HG03135 (cell line): Measurements from ENCODE around the gene TTC7B.

ENCODE experiments used
- ATAC-seq: cut with Tn5 transposase; IDR thresholded peaks from one replicate; pipeline ENCODE4 v1.9.1; 2021; ENCODE audit warnings: mild to moderate bottlenecking, moderate library complexity; ENCODE audit not compliant: unreplicated experiment

Gene TTC7B

GRCh38 chr14:90607141-90607540 is 209.1 kb downstream of the TTC7B start:
- ATAC-seq = no peak

- ATAC-seq = no peak
Observed at GRCh38 chr14:90606434-90606833, 209.8 kb downstream of the TTC7B start.

GRCh38 chr14:90605430-90605829 is 210.8 kb downstream of the TTC7B start:
- ATAC-seq = no peak

GRCh38 chr14:90604356-90604755 is 211.9 kb downstream of the TTC7B start:
- no peak for ATAC-seq

- no peak for ATAC-seq
Observed at GRCh38 chr14:90603841-90604240, 212.4 kb downstream of the TTC7B start.

GRCh38 chr14:90603336-90603735 is 212.9 kb downstream of the TTC7B start:
- no peak for ATAC-seq

- no peak for ATAC-seq
Observed at GRCh38 chr14:90602088-90602687, 214.0 kb downstream of the TTC7B start.

GRCh38 chr14:90601563-90601962 is 214.7 kb downstream of the TTC7B start:
- no peak for ATAC-seq

- ATAC-seq = no peak
Observed at GRCh38 chr14:90600619-90601018, 215.6 kb downstream of the TTC7B start.

- ATAC-seq = no peak
Observed at GRCh38 chr14:90599748-90600507, 216.3 kb downstream of the TTC7B start.

GRCh38 chr14:90599339-90599738 is 216.9 kb downstream of the TTC7B start:
- ATAC-seq = no peak

- no peak for ATAC-seq
Observed at GRCh38 chr14:90597961-90598360, 218.3 kb downstream of the TTC7B start.

GRCh38 chr14:90596733-90597132 is 219.5 kb downstream of the TTC7B start:
- ATAC-seq = no peak

GRCh38 chr14:90593254-90594040 is 222.8 kb downstream of the TTC7B start:
- no peak for ATAC-seq

- no peak for ATAC-seq
Observed at GRCh38 chr14:90592655-90593054, 223.6 kb downstream of the TTC7B start.

GRCh38 chr14:90587918-90588317 is 228.3 kb downstream of the TTC7B start:
- no peak for ATAC-seq

- no peak for ATAC-seq
Observed at GRCh38 chr14:90587252-90587910, 228.8 kb downstream of the TTC7B start.

GRCh38 chr14:90585106-90585505 is 231.1 kb downstream of the TTC7B start:
- ATAC-seq = no peak

- ATAC-seq = no peak
Observed at GRCh38 chr14:90583916-90584605, 232.2 kb downstream of the TTC7B start.

- no peak for ATAC-seq
Observed at GRCh38 chr14:90583427-90583826, 232.8 kb downstream of the TTC7B start.

GRCh38 chr14:90582166-90582565 is 234.1 kb downstream of the TTC7B start:
- ATAC-seq = no peak
